ENCODE measurements around the gene PRRT1B. TPM values are rescaled to one million over a fixed set of nuclear protein-coding genes. Genes with fewer than 3 reads are reported as not detected.
A peak's percentile ranks its signal among the peaks of the same experiment; 100 is the strongest.

The PRRT1B gene
- total and polyA plus RNA-seq, 2 donors (not counting 1 experiment from before 2014, with no cell fraction given): not detected

- H3K27ac ChIP-seq (ENCODE audit: low read length in 2 of 2): no peak overlapping the region
- ChIA-PET CTCF (interaction anchor here (0.7 to 21.7 kb wide), 6 partner anchors 9 to 269 kb away, joined by 3 to 263 read pairs (median 4); partner anchors contain the start of gene RAPGEF1), POLR2A (interaction anchor here (0.6 kb wide), 1 partner anchor 146 kb away, joined by 6 read pairs; no protein-coding TSS in a partner anchor)
- H3K36me3 ChIP-seq (replicated peaks in 1 of 2; ENCODE audit: control extremely low read depth in 1 of 2, control insufficient read depth in 1 of 2, extremely low read depth in 1 of 2, insufficient read depth in 2 of 2, low read length in 1 of 2): peaks cover 27 to 78% of the 10 kb centered on the region in 2 experiments
- H4K20me1 ChIP-seq (ENCODE audit: control insufficient read depth, insufficient read depth, low read length, poor library complexity, severe bottlenecking): peaks cover 75% of the 10 kb centered on the region
- H3K79me2 ChIP-seq (ENCODE audit: control insufficient read depth, insufficient read depth, low read length): peaks cover 50% of the 10 kb centered on the region
- H3K4me2 ChIP-seq (replicated peaks; ENCODE audit: low read depth, low read length, poor library complexity, severe bottlenecking): no peak overlapping the region
- intact Hi-C loops (cut with micrococcal nuclease): no loop called here
- Mint-ChIP-seq H3K27ac (peak overlapping the region; percentile 79), H3K9me3 (ENCODE audit: insufficient read depth) (no peaks in the 10 kb centered on the region), H3K27me3 (no peaks in the 10 kb centered on the region), H3K4me3 (no peak overlapping the region), H3K4me1 (peaks cover 3% of the 10 kb centered on the region)
- H3K4me3 ChIP-seq (ENCODE audit: control extremely low read depth in 1 of 5, extremely low read depth in 1 of 5, insufficient read depth in 1 of 5, low read depth in 2 of 5, low read length in 4 of 5): no peak overlapping the region
- ATAC-seq (ENCODE audit: low read depth) (no peak), DNase-seq (no peak)
- no peaks in the 10 kb centered on the region for H3K4me1 ChIP-seq (ENCODE audit: control insufficient read depth in 2 of 2, insufficient read depth in 2 of 2, low read length in 2 of 2)
- TF ChIP-seq EZH2 (IDR thresholded peaks at IDR 0.05; ENCODE audit: borderline replicate concordance, insufficient read depth, low read depth, low read length, poor library complexity, severe bottlenecking) (no peak), CTCF (IDR thresholded peaks at IDR 0.05) (no peak)
- H3K9me3 ChIP-seq (ENCODE audit: control extremely low read depth in 1 of 3, control insufficient read depth in 2 of 3, insufficient read depth in 1 of 3, low read length in 2 of 3): no peaks in the 10 kb centered on the region
- 90% methylated on average over 8 of the region's 9 CpGs for WGBS (ENCODE audit: insufficient coverage)
- no peak overlapping the region for H2AFZ ChIP-seq (ENCODE audit: insufficient read depth, low read depth, low read length, poor library complexity, severe bottlenecking)
- H3K27me3 ChIP-seq (replicated peaks in 1 of 4; ENCODE audit: control extremely low read depth in 1 of 4, control insufficient read depth in 3 of 4, insufficient read depth in 4 of 4, low read length in 3 of 4): no peaks in the 10 kb centered on the region
- H3K9ac ChIP-seq (ENCODE audit: low read length): no peak overlapping the region
These were observed 60.7 kb downstream of the PRRT1B start for GRCh38 chr9:131605770-131606590.
